NCI-H1694 treated with DMSO at 0.1 percent for 48 hours (cell line): ENCODE measurements around the gene CYP27C1.
"Not testable (repeated sequence)": the region's sequence is repeated elsewhere in the genome, so short reads cannot be mapped to it uniquely, and the experiment has no call there.

Experiments
- DNase-seq: peaks from one replicate; lab custom pipeline; 2025; lab: John Stamatoyannopoulos, UW

CYP27C1 gene

GRCh38 chr2:127220102-127220767, at the start of gene CYP27C1:
Gene CYP27C1 (minus strand): TSS chr2:127220299. CDS start chr2:127220270, 29 bp downstream.
- DNase-seq: no peak

DNA sequence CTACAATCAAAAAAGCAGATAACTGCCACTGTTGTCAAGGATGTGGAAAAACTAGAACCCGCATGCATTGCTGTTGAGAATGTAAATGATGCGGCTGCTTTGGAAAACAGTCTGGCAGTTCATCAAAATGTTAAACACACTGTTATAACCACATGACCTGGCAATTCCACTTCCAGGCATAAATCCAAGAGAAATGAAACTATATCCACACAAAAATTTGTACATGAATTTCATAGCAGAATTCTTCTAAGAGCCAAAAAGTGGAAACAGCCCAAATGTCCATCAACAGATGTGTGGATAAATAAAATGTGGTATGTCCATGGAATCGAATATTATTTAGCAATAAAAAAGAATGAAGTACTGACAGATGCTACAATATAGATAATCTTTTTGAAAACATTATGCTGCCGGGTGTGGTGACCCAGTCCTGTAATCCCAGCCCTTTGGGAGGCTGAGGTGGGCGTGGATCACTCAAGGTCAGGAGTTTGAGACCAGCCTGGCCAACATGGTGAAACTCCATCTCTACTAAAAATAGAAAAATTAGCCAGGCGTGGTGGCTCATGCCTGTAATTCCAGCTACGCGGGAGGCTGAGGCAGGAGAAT, 41.8 kb upstream of the CYP27C1 start:
- DNase-seq: no peak

- DNase-seq: no peak
Measured at GRCh38 chr2:127259355-127259754, 39.3 kb upstream of the CYP27C1 start.

DNA sequence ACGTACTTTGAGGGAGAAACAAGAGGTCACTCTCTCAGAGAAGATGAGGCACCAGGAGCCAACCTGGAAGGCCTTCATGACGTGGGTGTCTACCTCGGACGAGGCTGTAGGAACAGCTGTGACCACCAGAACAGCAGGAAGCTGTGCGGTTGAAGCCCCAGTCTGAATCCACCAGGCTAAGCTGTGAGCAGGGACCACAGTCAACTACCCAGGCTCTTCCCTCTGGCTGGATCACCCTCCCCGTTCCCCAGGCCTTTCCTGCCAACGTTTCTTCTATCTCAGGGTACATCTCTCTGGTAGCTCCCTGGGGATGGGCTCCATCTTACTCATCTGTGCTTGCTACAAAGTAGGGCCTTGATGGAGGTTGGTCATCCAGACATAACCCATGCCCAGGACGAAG, 36.8 kb upstream of the CYP27C1 start:
- DNase-seq: no peak

- no peak for DNase-seq
Measured at GRCh38 chr2:127256381-127256780, 36.3 kb upstream of the CYP27C1 start.

GRCh38 chr2:127255721-127256120, 35.6 kb upstream of the CYP27C1 start:
- DNase-seq: no peak

- DNase-seq: no peak
Measured at GRCh38 chr2:127255146-127255545, 35.0 kb upstream of the CYP27C1 start.

- no peak for DNase-seq
Measured at GRCh38 chr2:127254386-127254981, 34.4 kb upstream of the CYP27C1 start.

GRCh38 chr2:127241184-127241583, 21.1 kb upstream of the CYP27C1 start:
- DNase-seq: not testable (repeated sequence)

DNA sequence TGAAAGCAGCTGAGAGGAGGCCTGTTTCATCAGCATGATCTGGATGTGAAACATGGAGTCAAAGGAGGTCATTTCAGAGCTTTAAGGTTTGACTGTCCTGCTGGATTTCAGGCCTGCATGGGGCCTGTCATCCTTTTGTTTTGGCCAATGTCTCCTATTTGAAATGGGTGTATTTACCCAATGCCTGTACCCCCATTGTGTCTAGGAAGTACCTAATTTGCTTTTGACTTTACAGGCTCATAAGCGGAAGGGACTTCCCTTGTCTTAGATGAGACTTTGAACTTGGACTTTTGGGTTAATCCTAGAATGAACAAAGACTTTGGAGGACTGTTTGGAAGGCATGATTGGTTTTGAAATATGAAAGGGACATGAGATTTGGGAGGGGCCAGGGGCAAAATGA, 19.3 kb upstream of the CYP27C1 start:
- no peak for DNase-seq

GRCh38 chr2:127237768-127238167, 17.7 kb upstream of the CYP27C1 start:
- DNase-seq: not testable (repeated sequence)

DNA sequence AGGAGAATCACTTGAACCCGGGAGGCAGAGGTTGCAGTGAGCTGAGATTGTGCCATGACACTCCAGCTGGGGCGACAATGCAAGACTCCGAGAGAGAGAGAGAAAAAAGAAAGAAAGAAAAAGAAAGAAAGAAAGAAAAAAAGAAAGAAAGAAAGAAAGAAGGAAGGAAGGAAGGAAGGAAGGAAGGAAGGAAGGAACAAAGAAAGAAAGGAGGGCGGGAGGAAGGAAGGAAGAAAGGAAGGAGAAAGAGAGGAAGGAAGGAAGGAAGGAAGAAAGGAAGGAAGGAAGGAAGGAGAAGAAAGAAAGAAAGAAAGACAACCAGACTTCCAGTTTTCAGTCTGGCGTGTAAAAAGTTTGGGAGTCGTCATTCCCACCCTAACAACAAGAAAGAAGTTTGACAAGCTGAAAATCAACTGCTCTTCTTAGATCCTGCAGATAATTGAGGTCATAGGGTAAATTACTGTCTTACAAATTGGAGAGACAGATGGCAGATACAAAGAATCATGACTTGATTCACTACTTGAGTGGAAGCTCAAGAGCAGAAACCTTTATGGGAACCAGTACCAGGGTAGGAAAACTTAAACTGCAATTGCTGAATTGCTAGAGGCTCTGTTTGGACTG, 15.1 kb upstream of the CYP27C1 start:
- DNase-seq: no peak

GRCh38 chr2:127233710-127234109, 13.6 kb upstream of the CYP27C1 start:
- no peak for DNase-seq

DNA sequence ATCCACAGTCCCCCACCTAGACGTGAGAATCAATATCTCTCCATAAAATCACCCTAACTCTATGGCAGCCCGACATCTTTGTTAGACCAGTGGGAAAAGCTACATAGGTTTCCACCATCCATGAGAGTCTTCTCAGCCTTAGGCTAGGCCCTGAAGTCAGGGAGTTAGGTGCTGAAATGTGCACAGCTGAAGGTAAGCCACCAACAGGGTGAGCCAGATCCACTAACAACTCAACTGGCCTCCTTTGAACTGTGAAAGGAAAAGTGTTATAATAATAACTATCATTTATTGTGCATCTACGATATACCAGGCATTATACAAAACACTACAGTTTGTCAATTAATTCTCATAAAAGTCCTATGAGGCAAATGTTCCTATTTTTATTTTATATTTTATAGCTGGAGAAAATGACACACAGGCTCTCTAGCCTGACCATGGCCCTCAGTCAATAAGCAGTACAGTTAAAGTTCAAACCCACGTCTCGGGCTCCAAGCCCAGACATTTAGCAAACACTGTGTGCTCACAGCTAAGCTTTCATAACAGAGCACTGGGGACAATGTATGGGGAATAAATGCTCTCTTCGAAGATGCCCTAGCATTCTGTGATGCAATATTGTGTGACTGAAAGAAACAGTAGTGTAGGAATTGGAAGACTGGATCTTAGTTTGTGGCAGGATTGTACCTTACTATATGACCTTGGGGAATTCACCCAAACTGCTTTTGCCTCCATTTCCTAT, 11.2 kb upstream of the CYP27C1 start:
- DNase-seq: no peak

DNA sequence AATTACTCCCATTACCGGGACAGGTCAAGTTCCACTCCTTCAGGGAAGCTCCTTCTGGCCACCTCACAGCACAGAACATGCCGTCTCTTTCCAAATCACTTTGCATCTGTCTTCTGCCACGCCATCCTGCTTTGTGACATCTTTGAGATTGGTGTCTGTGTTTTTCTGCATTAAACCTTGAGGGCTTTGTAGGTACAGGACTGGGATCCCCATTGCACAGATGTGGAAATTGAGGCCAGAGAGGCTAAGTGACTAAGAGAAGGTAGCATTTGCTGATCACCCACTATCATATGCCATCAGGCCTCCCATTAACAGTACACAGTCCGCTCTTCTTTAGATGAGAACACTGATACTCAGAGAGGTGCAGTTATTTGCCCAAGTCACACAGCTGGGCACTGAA, 9.5 kb upstream of the CYP27C1 start:
- no peak for DNase-seq

DNA sequence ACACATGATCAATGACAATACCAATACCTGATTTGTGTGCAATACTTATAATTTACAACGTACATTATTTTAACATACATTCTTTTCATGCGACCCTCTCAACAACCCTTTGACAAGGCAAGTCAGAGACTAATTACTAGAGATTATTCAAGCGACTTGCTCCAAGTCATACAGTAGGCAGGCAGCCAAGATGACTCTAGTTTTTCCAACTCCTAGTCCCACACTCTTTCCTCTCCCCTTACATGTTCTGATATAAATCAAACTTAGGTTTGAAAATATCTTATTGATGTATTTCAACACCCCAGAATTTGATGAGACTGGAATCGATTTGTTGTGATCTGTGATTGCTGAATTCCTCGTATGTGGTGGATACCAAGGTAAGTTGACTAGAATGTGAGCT, 8.0 kb upstream of the CYP27C1 start:
- no peak for DNase-seq

DNA sequence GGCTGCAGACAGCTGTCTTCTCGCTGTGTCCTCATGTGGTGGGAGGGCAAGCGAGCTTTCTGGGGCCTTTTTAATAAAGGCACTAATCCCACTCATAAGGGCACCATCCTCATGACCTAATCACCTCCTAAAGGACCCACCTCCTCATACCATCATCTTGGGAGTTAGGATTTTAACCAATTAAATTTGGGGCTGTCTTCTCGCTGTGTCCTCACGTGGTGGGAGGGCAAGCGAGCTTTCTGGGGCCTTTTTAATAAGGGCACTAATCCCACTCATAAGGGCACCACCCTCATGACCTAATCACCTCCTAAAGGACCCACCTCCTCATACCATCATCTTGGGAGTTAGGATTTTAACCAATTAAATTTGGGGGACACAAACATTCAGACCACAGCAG, 7.2 kb upstream of the CYP27C1 start:
- not testable (repeated sequence) for DNase-seq

DNA sequence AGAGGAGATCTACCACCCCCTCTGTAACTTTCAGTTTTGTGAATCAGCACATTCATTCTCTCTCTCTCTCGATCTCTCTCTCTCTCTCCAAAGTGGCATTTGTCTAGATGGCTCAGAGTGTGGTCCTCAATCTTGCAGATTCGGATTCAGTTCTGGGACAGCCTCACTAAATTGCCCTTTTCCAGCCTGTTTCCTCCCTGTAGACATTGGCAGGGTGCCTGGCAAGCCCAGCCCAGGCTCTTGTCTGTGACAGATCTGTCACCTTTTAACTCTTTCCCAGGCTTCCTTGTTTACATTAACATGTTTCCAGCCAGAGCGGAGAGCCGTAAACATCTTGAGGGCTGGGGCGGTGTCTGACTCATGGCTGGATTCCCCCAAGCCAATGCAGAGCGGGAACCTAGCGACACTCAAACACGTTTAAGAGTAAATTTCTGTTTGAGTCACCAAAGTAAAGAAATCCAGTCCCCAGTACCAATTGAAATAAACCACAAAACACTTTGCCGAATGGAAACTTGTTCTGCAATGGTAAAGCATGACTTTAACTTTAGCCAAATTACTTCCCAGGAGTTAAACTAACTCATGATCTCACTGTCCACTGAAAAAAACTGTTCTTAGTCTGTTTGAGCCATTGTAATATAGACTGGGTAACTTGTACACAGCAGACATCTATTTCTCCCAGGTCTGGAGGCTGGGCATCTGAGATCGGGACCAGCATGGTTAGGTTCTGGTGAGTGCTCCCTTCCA, 6.6 kb upstream of the CYP27C1 start:
- peak; percentile 41 for DNase-seq

GRCh38 chr2:127226132-127226519, 6.0 kb upstream of the CYP27C1 start:
- DNase-seq: no peak

- DNase-seq: no peak
Measured at GRCh38 chr2:127225186-127225960, 5.3 kb upstream of the CYP27C1 start.

DNA sequence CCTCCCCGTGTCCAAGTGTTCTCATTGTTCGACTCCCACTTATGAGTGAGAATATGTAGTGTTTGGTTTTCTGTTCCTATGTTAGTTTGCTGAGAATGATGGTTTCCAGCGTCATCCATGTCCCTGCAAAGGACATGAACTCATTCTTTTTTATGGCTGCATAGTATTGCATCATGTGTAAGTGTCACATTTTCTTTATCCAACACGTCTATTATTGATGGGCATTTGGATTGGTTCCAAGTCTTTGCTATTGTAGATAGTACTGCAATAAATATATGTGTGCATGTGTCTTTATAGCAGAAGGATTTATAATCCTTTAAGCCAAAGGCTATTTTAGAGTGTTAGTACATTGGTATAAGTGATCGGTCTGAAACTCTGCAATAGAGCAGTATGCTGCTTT, 4.0 kb upstream of the CYP27C1 start:
- not testable (repeated sequence) for DNase-seq
